Activated CD4-positive, CD25-positive, alpha-beta regulatory T cell treated with anti-CD3 and anti-CD28 coated beads, Interleukin-2, amount 50 U/mL, for 16 hours (primary cell): ENCODE measurements around the gene ZNRF2.
"Not testable (repeated sequence)": the region's sequence is repeated elsewhere in the genome, so short reads cannot be mapped to it uniquely, and the experiment has no call there.

Experiments
- DNase-seq: peaks from one replicate; pipeline ENCODE4 v3.0.0-alpha.2; 2020; ENCODE audit warnings: low read depth, low spot score

The ZNRF2 gene

GRCh38 chr7:30353932-30354607 lies 69.7 kb downstream of the ZNRF2 start:
- no peak for DNase-seq

GRCh38 chr7:30354791-30355190 lies 70.4 kb downstream of the ZNRF2 start:
- no peak for DNase-seq

GRCh38 chr7:30359957-30360356 lies 75.6 kb downstream of the ZNRF2 start:
- DNase-seq = no peak

- no peak for DNase-seq
Observed at GRCh38 chr7:30363778-30364563, 79.6 kb downstream of the ZNRF2 start.

- DNase-seq = no peak
Observed at GRCh38 chr7:30364773-30365172, 80.4 kb downstream of the ZNRF2 start.

- no peak for DNase-seq
Observed at GRCh38 chr7:30365621-30366020, 81.2 kb downstream of the ZNRF2 start.

- no peak for DNase-seq
Observed at GRCh38 chr7:30366606-30367005, 82.2 kb downstream of the ZNRF2 start.

GRCh38 chr7:30367561-30367960 lies 83.2 kb downstream of the ZNRF2 start:
- no peak for DNase-seq

- DNase-seq = no peak
Observed at GRCh38 chr7:30369879-30370278, 85.5 kb downstream of the ZNRF2 start.

- no peak for DNase-seq
Observed at GRCh38 chr7:30371321-30371720, 86.9 kb downstream of the ZNRF2 start.

- DNase-seq = no peak
Observed at GRCh38 chr7:30378275-30378674, 93.9 kb downstream of the ZNRF2 start.

- no peak for DNase-seq
Observed at GRCh38 chr7:30379131-30379530, 94.7 kb downstream of the ZNRF2 start.

- no peak for DNase-seq
Observed at GRCh38 chr7:30379741-30380140, 95.3 kb downstream of the ZNRF2 start.

GRCh38 chr7:30380294-30380693 lies 95.9 kb downstream of the ZNRF2 start:
- DNase-seq = no peak

- not testable (repeated sequence) for DNase-seq
Observed at GRCh38 chr7:30380824-30381223, 96.4 kb downstream of the ZNRF2 start.

GRCh38 chr7:30382607-30383006 lies 98.2 kb downstream of the ZNRF2 start:
- no peak for DNase-seq

GRCh38 chr7:30389791-30390190 lies 105.4 kb downstream of the ZNRF2 start:
- no peak for DNase-seq

- no peak for DNase-seq
Observed at GRCh38 chr7:30390736-30391636, 106.6 kb downstream of the ZNRF2 start.

- no peak for DNase-seq
Observed at GRCh38 chr7:30391806-30392205, 107.4 kb downstream of the ZNRF2 start.

GRCh38 chr7:30395676-30396075 lies 111.3 kb downstream of the ZNRF2 start:
- no peak for DNase-seq

GRCh38 chr7:30396389-30396788 lies 112.0 kb downstream of the ZNRF2 start:
- no peak for DNase-seq

- DNase-seq = no peak
Observed at GRCh38 chr7:30403477-30403876, 119.1 kb downstream of the ZNRF2 start.
